HG03280 (cell line): Measurements from ENCODE around the gene FHAD1.
"Not testable (repeated sequence)": the region's sequence is repeated elsewhere in the genome, so short reads cannot be mapped to it uniquely, and the experiment has no call there.

ENCODE experiments used
- ATAC-seq: cut with Tn5 transposase; IDR thresholded peaks from one replicate; pipeline ENCODE4 v1.9.1; 2021; ENCODE audit warnings: mild to moderate bottlenecking, moderate library complexity; ENCODE audit not compliant: unreplicated experiment

FHAD1 gene

DNA sequence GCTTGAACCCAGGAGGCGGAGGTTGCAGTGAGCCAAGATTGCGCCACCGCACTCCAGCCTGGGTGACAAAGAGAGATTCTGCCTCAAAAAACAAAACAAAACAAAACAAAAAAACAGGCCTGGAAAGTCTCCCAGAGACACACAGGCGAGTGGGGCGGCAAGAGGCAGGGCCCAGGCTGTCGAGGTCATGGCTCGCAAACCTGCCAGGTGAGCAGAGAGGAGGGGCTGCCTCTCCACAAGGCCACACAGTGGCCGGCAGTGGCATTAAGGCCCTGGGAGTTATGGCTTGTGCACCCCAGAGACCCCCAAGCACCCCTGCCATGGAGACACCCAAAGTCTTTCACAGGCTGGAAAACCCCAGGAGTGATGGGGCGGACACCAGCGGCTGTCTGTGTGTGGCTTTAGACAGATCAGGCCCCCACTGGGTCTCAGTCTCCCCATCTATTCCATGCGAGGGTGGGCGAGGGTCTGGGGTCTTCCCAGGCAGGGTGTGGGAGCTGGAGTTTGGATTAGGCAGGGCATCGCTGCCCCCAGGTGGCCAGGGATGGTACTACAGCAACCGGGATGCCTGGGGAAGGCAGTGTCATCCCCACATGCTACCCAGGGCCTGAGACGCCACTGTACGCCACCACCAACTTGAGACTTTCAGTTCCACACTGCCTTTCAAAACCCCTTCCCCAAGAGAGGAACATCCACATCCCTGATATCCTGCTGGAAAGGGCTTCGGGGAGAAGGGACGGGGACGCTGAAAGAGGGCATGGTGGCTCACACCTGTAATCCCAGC lies 184.0 kb downstream of the FHAD1 start:
- ATAC-seq, result no peak

DNA sequence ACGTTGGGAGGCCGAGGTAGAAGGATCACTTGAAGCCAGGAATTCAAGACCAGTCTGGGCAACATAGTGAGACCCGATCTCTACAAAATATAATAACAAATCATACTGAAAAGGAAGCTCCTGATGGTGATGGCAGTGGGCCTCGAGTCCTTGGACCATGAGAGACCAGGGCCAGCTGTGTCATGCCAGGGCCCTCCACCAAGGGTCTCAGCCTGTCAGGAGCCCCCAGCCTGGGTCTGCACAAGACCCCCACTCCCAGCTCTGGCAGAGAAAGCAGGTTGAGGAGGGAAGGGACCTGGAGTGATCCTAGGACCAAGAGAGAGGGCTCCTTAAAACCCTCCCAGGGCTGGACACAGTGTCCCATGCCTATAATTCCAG lies 184.5 kb downstream of the FHAD1 start:
- no peak for ATAC-seq

DNA sequence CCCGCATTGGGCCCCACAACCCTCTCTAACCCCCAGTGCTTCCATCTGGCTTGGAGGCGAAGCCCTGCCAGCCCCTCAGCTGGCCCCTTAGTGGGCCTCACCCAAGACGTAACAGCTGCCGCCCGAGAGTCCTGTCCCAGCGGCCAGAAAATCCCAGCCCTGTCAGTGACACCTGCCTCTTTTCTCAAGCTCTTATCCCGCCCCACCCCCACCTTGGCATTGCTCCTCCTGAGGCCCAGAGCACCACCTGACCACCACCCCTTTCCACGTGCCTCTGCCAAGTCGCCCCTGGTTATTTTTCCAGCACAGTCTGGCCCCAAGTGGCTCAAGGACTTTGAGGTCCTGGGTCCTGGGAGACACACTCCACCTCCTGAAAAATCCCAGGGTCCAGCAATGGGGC lies 185.3 kb downstream of the FHAD1 start:
- ATAC-seq, result no peak

DNA sequence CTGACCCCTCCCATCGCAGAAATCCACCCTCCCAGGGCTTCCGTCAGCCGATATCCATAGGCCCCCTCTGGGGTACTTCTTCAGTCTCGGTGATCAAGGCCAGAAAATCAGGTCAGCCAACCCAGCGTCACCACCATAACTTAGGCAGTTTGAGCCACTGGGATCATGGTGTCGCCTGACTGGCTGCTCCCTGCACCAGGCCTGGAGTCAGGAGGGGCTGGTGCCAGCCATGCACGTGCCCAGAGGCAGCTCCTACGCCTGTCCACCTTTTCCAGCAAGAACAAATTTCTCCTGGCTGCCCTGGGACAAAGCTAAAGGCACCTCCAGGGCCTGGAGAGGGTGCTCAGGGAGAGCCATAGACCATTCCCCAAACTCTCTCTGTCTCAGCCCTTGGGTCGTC lies 186.4 kb downstream of the FHAD1 start:
- ATAC-seq, result no peak

DNA sequence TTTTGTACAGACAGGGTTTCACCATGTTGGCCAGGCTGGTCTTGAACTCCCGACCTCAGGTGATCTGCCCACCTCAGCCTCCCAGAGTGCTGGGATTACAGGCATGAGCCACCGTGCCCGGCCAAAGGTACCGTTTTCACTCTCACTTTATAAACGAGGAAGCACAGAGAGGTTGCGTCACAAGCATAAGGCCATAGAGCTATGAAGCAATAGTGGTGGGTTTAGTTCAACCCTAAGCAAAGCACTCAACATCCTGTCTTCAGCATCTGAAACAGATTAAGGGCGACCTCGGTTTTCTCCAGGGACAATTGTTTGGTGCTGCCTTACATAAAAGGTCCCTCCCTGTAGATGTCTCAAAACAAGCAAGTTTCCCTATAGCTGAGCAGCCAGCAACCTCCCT lies 187.7 kb downstream of the FHAD1 start:
- ATAC-seq, result not testable (repeated sequence)

DNA sequence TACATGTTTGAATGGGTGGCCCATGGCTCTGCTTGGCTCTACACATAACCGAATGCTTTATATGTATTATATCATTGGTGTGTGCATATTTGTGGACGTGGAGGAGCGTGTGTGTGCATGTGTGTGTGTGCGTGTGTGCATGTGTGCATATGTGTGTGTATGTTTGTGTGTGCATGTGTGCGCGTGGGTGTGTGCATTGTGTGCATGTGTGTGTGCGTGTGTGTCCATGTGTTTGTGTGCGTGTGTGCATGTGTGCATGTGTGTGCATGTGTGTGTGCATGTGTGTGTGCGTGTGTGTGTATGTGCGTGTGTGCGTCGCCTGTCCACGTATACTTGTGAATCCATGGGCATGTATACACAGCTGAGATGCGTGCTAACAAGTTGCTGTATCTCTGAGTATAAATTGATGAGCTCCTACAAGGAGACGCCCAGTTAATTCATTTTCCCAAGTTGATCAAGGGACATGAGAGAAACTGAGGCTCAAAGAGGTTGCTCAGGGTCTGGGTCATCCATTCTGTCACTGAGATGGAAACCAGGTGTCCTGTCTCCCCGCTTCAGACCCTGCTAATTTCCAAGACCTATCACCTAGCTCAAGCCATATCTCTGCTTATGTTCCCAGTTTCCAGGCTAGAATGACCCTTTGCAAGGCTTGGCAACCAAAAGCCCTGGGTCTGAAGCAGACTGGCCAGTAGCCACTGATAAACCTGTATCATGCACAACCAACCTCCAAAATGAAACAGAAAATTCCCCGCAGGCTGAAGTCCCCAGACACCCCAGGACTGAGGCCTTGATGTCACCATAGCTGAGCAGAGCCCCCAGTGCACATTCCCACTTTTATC lies 188.4 kb downstream of the FHAD1 start:
- no peak for ATAC-seq

DNA sequence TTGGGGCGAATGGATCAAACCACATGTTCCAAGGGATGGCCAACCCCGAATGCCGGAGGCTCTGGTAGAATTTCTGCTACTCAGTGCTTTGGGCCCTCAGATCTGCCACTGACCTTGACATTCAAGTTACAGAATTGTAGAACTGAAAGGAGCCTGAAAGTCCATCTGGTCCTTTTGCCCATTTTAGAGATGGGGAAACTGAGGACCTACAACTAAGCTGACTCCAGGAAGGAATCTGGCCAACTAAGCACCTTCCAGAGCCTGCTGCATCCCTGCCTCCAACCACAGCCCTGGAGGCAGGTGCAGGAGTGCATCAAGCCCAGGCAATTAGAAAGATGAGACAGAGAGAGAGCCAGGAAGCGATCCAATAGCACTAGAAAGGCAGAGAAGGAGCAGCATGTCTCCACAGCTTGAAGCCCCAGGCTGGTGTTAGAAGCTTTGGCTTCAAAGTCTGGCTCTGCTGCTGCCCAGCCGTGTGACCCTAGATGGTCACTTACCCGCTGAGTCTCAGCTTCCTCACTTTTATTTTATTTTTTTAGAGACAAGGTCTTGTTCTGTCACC lies 189.9 kb downstream of the FHAD1 start:
- ATAC-seq, result no peak

DNA sequence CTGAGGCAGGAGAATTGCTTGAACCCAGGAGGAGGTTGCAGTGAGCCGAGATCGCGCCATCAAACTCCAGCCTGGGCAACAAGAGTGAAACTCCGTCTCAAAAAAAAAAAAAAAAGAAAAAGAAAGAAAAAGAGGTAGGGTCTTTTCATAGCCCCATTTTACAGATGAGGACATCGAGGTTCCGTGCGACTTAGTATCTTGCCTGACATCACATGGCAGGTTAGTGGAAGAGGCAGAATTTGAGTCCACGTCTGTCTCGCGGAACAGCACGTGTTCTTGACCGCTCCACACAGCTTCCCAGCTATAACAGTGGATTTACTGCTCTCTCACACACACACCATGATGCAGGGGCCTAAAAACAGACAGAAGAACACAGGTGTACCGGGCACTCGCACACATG lies 192.3 kb downstream of the FHAD1 start:
- no peak for ATAC-seq

DNA sequence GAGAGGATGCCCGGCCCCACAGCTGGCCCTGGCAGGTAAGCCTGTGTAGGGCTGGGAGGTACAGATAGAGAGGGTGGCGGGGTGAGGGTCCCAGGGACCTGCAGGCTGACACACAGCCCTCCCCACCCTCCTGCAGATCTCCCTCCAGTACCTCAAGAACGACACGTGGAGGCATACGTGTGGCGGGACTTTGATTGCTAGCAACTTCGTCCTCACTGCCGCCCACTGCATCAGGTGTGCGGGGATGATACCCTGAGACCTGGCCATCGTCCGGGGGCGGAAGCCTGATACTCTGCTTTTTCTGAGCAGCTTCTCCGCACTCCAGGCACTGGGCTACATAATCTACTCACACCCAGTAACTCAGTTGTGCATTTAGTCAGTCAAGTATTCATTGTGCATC lies 193.3 kb downstream of the FHAD1 start:
- ATAC-seq, result no peak

DNA sequence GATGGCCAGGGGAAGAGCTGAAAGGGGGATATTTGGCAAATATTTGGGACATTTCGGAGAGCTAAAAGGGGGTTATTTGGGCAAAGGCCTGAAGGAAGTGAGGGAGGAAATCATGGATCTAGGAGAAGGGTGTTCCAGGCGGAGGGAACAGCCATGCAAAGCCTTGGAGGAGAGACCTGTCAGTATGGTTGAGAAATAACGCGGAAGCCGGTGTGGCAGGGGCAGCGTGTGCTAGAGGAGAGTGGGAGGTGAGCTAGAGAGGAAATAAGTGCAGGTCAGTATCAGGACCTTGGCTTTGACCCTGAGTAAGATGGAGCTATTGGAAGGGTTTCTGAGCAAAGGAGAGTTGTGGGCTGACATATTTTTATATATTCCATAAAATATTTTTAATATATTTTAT lies 194.2 kb downstream of the FHAD1 start:
- ATAC-seq, result no peak

DNA sequence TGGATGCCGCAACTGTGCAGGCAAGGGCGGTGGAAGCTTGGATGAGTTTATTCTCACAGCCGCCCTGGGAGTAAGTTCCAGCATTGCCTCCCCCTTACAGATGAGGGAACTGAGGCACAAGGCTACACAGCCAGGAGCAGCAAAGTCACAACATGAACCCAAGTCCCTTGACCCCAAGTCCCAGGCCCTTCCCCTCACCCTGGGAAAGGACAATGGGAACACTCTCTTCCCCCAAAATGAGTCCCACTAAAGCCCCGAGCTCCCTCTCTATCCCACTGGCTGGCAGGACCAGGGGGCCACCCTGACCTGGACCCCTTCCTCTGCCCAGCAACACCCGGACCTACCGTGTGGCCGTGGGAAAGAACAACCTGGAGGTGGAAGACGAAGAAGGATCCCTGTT lies 195.1 kb downstream of the FHAD1 start:
- no peak for ATAC-seq

DNA sequence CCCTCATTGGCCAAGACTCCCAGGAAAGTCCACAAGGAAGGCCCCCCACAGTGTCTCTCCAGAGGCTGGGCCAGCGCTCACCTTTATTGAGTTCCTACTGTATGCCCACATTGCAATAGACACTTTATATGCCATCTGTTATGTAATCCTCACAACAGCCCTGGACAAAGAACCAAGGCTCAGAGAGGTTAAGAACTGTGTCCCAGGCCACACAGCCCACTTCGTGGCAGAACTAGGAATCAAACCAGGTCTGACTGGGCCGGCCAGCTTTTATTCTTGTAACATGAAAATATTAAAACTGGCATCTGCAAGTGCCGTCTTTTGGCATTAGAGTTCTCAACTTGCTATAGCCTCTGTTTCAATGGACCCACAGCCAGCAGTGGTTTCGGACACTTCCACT lies 195.7 kb downstream of the FHAD1 start:
- ATAC-seq, result no peak

DNA sequence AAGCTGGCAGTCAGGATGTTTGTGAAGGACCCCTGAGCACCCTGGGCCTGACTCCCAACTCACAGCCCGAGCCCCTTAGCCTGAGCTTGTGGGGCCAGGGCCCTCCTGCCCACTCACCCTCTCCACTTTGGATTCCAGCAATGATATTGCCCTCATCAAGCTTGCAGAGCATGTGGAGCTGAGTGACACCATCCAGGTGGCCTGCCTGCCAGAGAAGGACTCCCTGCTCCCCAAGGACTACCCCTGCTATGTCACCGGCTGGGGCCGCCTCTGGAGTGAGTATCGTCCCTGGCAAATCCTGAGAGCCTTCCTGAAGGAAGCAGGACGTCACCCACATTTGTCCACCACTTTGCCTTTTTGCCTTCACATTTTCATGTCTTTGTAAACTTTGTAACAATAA lies 196.3 kb downstream of the FHAD1 start:
- no peak for ATAC-seq

DNA sequence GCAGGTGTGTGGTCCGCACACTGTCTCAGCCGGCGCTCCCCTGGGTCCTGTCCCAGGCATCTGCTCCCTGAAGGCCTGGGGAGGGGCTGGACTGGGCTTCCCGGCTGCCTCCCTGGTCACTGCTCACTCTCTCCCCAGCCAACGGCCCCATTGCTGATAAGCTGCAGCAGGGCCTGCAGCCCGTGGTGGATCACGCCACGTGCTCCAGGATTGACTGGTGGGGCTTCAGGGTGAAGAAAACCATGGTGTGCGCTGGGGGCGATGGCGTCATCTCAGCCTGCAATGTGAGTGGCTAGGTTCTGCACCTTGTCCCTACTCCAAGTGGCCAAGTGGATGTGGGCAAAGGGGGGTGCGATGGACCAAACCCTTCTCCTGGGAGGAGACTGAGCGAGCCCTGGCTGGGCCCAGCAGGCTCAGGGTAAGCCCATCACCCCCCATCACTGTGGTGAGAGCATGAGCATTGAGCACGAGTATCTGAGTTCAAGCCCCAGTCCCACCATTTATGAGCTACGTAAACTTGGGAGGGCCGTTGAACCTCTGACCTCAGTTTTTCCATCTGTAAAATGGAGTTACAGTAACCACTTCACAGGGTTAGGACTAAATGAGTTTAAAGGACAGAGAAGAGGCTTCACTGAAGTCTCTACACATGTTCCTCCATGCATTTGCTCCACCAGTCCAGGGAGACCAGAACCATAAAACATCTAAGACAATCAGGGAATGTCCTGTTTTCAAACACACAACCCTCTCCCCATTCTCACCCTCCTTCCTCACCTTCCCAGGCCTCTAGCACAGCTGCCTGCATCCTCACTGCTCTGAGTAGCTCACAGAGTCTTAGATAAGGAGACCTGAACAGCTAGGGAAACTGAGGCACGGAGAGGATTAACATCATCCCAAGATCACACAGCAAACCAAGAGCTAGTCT lies 197.7 kb downstream of the FHAD1 start:
- ATAC-seq, result no peak

DNA sequence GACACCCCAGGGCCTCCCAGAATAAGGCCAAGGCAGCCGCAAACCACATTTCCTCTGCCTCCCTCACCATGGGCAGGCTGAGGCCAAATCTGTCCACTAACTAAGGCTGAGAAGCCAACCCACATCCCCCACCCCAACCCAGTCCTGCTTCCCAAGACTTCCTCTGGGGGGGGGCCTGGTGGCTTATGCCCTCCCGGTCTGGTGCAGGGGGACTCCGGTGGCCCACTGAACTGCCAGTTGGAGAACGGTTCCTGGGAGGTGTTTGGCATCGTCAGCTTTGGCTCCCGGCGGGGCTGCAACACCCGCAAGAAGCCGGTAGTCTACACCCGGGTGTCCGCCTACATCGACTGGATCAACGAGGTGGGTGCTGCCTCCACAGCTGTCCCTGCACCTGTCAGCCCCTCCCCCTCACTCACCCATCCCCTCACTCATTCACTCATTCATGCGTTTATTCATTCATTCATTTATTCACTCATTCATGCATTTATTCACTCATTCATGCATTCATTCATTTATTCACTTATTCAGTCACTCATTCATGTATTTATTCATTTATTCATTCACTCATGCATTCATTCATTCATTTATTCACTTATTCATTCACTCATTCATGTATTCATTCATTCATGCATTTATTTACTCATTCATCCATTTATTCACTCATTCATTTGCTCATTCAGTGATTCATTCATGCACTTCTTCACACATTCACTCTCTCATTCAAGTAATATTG lies 198.5 kb downstream of the FHAD1 start:
- ATAC-seq, result no peak

DNA sequence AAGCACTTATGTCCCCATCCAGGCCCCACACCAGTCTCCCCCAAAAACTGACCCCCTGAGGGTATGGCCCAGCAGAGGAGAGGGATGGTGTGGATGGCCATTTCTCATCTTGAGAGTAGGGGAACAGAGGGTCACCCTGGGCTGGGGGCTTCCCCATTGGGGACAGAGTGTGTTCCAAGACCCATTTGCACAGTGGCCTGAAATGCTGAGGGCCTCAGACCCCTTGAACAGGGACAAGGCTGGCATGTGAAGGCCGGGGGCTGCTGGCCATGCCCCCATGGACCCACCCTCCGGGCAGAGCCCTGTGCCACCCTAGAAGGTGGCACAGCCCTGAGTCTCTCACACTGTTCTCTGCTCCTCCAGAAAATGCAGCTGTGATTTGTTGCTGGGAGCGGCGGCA lies 199.2 kb downstream of the FHAD1 start:
- ATAC-seq, result no peak
